ENCODE data around the gene ACTN2. TPM values are rescaled to one million over a fixed set of nuclear protein-coding genes. Genes with fewer than 3 reads are reported as not detected.

ACTN2 gene
- total and polyA plus RNA-seq, 2 experiments from 2014 or later = 0.17 to 0.57 TPM

DNA sequence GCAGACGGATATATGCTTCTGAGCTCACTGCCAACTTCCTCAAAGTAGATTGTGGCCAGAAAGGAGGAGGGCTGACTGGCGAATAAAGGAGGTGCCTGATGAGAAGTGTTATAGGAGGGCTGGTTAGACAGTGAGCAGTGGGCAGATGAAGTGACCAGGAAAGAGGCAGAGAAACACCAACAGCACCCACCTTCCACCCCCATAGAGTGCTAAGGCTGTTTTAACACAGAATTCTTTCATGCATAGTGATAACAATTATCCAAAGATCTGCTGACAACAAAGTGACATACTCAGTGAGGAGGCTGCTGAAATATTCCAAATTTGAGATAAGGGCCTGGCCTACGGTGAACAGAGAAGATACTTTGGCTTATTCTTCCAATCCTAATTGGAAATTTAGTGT lies 87.6 kb downstream of the ACTN2 start:
- no peak overlapping the region for H3K4me2 ChIP-seq
- WGBS (ENCODE audit: low lambda C conversion rate, missing lambda C conversion rate) = 93% methylated on average over 3 of the region's 3 CpGs
- H3K27ac ChIP-seq = no peak overlapping the region
- H4K20me1 ChIP-seq (ENCODE audit: insufficient read depth, poor library complexity, severe bottlenecking) = no peaks in the 10 kb centered on the region
- H3K4me3 ChIP-seq = no peak overlapping the region
- DNase-seq (ENCODE audit: low spot score) = no peak
- no peaks in the 10 kb centered on the region for H3K9me3 ChIP-seq (ENCODE audit: low read depth)
- no peaks in the 10 kb centered on the region for H3K4me1 ChIP-seq (ENCODE audit: insufficient read depth)
- H2AFZ ChIP-seq = no peak overlapping the region
- no peak for TF ChIP-seq EZH2phosphoT487 (IDR thresholded peaks at IDR 0.05; ENCODE audit: low read depth, severe bottlenecking, unreplicated experiment)
- TF ChIP-seq CTCF (IDR thresholded peaks at IDR 0.05; ENCODE audit: poor library complexity) = no peak
- no peak for TF ChIP-seq EZH2 (IDR thresholded peaks at IDR 0.05; ENCODE audit: borderline replicate concordance)
- H3K27me3 ChIP-seq = no peaks in the 10 kb centered on the region
- no peaks in the 10 kb centered on the region for H3K36me3 ChIP-seq (replicated peaks; ENCODE audit: insufficient read depth, low read depth)
- H3K79me2 ChIP-seq = no peaks in the 10 kb centered on the region
- H3K9me2 ChIP-seq (replicated peaks; ENCODE audit: insufficient read depth) = no peaks in the 10 kb centered on the region

- Histone ChIP-seq H3K79me2 (no peaks in the 10 kb centered on the region), H3K4me3 (no peak overlapping the region), H3K36me3 (replicated peaks; ENCODE audit: insufficient read depth, low read depth) (no peaks in the 10 kb centered on the region), H3K4me2 (no peak overlapping the region), H2AFZ (no peak overlapping the region), H3K9me2 (replicated peaks; ENCODE audit: insufficient read depth) (no peaks in the 10 kb centered on the region), H3K4me1 (ENCODE audit: insufficient read depth) (no peaks in the 10 kb centered on the region), H3K9me3 (ENCODE audit: low read depth) (no peaks in the 10 kb centered on the region), H3K27ac (no peak overlapping the region), H4K20me1 (ENCODE audit: insufficient read depth, poor library complexity, severe bottlenecking) (no peaks in the 10 kb centered on the region), H3K27me3 (no peaks in the 10 kb centered on the region)
- peak; percentile 34 for DNase-seq (ENCODE audit: low spot score)
- WGBS (ENCODE audit: low lambda C conversion rate, missing lambda C conversion rate) = 48% methylated on average over 3 of the region's 3 CpGs
- no peak for TF ChIP-seq EZH2phosphoT487 (IDR thresholded peaks at IDR 0.05; ENCODE audit: low read depth, severe bottlenecking, unreplicated experiment)
- peak; percentile 42 for TF ChIP-seq CTCF (IDR thresholded peaks at IDR 0.05; ENCODE audit: poor library complexity)
Observed at GRCh38 chr1:236774926-236775325, 88.6 kb downstream of the ACTN2 start.

- no peaks in the 10 kb centered on the region for H3K79me2 ChIP-seq
- H3K4me3 ChIP-seq = no peak overlapping the region
- no peaks in the 10 kb centered on the region for H3K36me3 ChIP-seq (replicated peaks; ENCODE audit: insufficient read depth, low read depth)
- whole genome bisulfite sequencing (ENCODE audit: low lambda C conversion rate, missing lambda C conversion rate) = 88% methylated on average over 2 of the region's 2 CpGs
- H3K9me3 ChIP-seq (ENCODE audit: low read depth) = no peaks in the 10 kb centered on the region
- H2AFZ ChIP-seq = no peak overlapping the region
- DNase-seq (ENCODE audit: low spot score) = no peak
- TF ChIP-seq EZH2phosphoT487 (IDR thresholded peaks at IDR 0.05; ENCODE audit: low read depth, severe bottlenecking, unreplicated experiment) (no peak), EZH2 (IDR thresholded peaks at IDR 0.05; ENCODE audit: borderline replicate concordance) (no peak), CTCF (IDR thresholded peaks at IDR 0.05; ENCODE audit: poor library complexity) (no peak)
- no peaks in the 10 kb centered on the region for H3K4me1 ChIP-seq (ENCODE audit: insufficient read depth)
- H3K27me3 ChIP-seq = no peaks in the 10 kb centered on the region
- no peak overlapping the region for H3K4me2 ChIP-seq
- no peak overlapping the region for H3K27ac ChIP-seq
- H3K9me2 ChIP-seq (replicated peaks; ENCODE audit: insufficient read depth) = no peaks in the 10 kb centered on the region
- no peaks in the 10 kb centered on the region for H4K20me1 ChIP-seq (ENCODE audit: insufficient read depth, poor library complexity, severe bottlenecking)
Observed at GRCh38 chr1:236779312-236779711, 93.0 kb downstream of the ACTN2 start.

DNA sequence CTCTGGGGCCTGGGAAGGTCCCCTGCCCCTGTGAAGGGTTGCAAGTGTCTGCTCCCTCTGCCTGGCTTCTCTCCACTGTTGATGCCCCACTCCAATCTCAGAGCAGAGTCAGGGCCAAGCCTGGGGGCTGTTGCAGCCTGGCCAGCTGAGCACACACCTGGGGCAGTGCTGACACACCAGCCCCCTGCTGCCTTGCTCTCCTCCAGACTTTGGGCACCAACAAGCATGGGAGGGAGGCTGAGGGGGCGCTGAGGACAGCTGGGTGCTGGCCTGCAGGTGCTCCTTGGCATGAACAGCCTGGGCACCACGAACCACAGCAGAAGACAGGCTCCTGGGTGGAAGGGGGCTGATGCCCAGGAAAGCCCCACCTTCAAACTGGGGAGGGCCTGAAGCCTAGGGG lies 99.2 kb downstream of the ACTN2 start:
- Histone ChIP-seq H3K27me3 (no peaks in the 10 kb centered on the region), H2AFZ (no peak overlapping the region), H3K9me3 (ENCODE audit: low read depth) (no peaks in the 10 kb centered on the region), H4K20me1 (ENCODE audit: insufficient read depth, poor library complexity, severe bottlenecking) (no peaks in the 10 kb centered on the region), H3K4me2 (no peak overlapping the region), H3K79me2 (no peaks in the 10 kb centered on the region), H3K4me1 (ENCODE audit: insufficient read depth) (no peaks in the 10 kb centered on the region), H3K4me3 (no peak overlapping the region), H3K27ac (no peak overlapping the region), H3K36me3 (replicated peaks; ENCODE audit: insufficient read depth, low read depth) (no peaks in the 10 kb centered on the region), H3K9me2 (replicated peaks; ENCODE audit: insufficient read depth) (no peaks in the 10 kb centered on the region)
- 92% methylated on average over 2 of the region's 2 CpGs for WGBS (ENCODE audit: low lambda C conversion rate, missing lambda C conversion rate)
- no peak for TF ChIP-seq EZH2 (IDR thresholded peaks at IDR 0.05; ENCODE audit: borderline replicate concordance)
- TF ChIP-seq EZH2phosphoT487 (IDR thresholded peaks at IDR 0.05; ENCODE audit: low read depth, severe bottlenecking, unreplicated experiment) = no peak
- no peak for TF ChIP-seq CTCF (IDR thresholded peaks at IDR 0.05; ENCODE audit: poor library complexity)
- DNase-seq (ENCODE audit: low spot score) = no peak

Measured in hepatocyte (in vitro differentiated cells).